ENCODE measurements around the gene HEXIM1.
A peak's percentile ranks its signal among the peaks of the same experiment; 100 is the strongest.

The HEXIM1 gene

GRCh38 chr17:45128989-45129388, 19.3 kb upstream of the HEXIM1 start:
- H3K4me3 ChIP-seq (ENCODE audit: low read depth, low read length), result no peak overlapping the region
- no peak for TF ChIP-seq CTCF (IDR thresholded peaks at IDR 0.05; ENCODE audit: insufficient read depth, low read depth, low read length, missing control alignments)
- no peak for DNase-seq (ENCODE audit: low read depth)

GRCh38 chr17:45129426-45129939, 18.8 kb upstream of the HEXIM1 start:
- TF ChIP-seq CTCF (IDR thresholded peaks at IDR 0.05; ENCODE audit: insufficient read depth, low read depth, low read length, missing control alignments), result no peak
- DNase-seq (ENCODE audit: low read depth), result no peak
- no peak overlapping the region for H3K4me3 ChIP-seq (ENCODE audit: low read depth, low read length)

GRCh38 chr17:45129940-45130680, 18.2 kb upstream of the HEXIM1 start:
- DNase-seq (ENCODE audit: low read depth), result no peak
- no peak for TF ChIP-seq CTCF (IDR thresholded peaks at IDR 0.05; ENCODE audit: insufficient read depth, low read depth, low read length, missing control alignments)
- no peak overlapping the region for H3K4me3 ChIP-seq (ENCODE audit: low read depth, low read length)

- no peak for TF ChIP-seq CTCF (IDR thresholded peaks at IDR 0.05; ENCODE audit: insufficient read depth, low read depth, low read length, missing control alignments)
- DNase-seq (ENCODE audit: low read depth), result no peak
- no peak overlapping the region for H3K4me3 ChIP-seq (ENCODE audit: low read depth, low read length)
Observed at GRCh38 chr17:45130681-45131615, 17.3 kb upstream of the HEXIM1 start.

GRCh38 chr17:45131616-45132319, 16.5 kb upstream of the HEXIM1 start:
- DNase-seq (ENCODE audit: low read depth), result peak; percentile 42
- TF ChIP-seq CTCF (IDR thresholded peaks at IDR 0.05; ENCODE audit: insufficient read depth, low read depth, low read length, missing control alignments), result peak; percentile 75
- H3K4me3 ChIP-seq (ENCODE audit: low read depth, low read length), result peak overlapping the region; percentile 55

GRCh38 chr17:45132320-45132571, 16.0 kb upstream of the HEXIM1 start, which contains the start of gene PLCD3:
Gene PLCD3 (minus strand): TSS chr17:45132515. CDS start chr17:45132410, 105 bp downstream.
- TF ChIP-seq CTCF (IDR thresholded peaks at IDR 0.05; ENCODE audit: insufficient read depth, low read depth, low read length, missing control alignments), result no peak
- peak within 1 kb of the TSS; percentile 86 for H3K4me3 ChIP-seq (ENCODE audit: low read depth, low read length)
- no peak for DNase-seq (ENCODE audit: low read depth)

All from GM12865 (cell line).